Muscle of leg (tissue), 11 donors: ENCODE results near the gene ITGA6. TPM values are rescaled to one million over a fixed set of nuclear protein-coding genes. Genes with fewer than 3 reads are reported as not detected.
A peak's percentile ranks its signal among the peaks of the same experiment; 100 is the strongest.

Experiments
- DNase-seq: peaks from one replicate; pipeline ENCODE4 v3.0.0; 2013
- H3K27ac ChIP-seq: one replicate; pipeline ENCODE4 v1.5.1; 2013; ENCODE audit warnings: mild to moderate bottlenecking, low read length, control low read depth
- H3K27me3 ChIP-seq: one replicate; pipeline ENCODE4 v1.6.1; 2013; ENCODE audit warnings: low read length; ENCODE audit not compliant: control insufficient read depth, insufficient read depth
- H3K36me3 ChIP-seq: one replicate; pipeline ENCODE4 v1.6.1; 2013; ENCODE audit warnings: low read length; ENCODE audit not compliant: control insufficient read depth, insufficient read depth
- H3K4me1 ChIP-seq: one replicate; pipeline ENCODE4 v1.6.1; 2013; ENCODE audit warnings: low read length; ENCODE audit not compliant: control insufficient read depth, insufficient read depth
- H3K4me3 ChIP-seq: one replicate; pipeline ENCODE4 v1.5.1; 2013; ENCODE audit warnings: low read length, control low read depth
- H3K9me3 ChIP-seq: replicated peaks from 2 replicates; pipeline ENCODE4 v1.6.1; 2013; ENCODE audit warnings: low read depth, low read length; ENCODE audit not compliant: control insufficient read depth
- WGBS: methylation state at CpG from one replicate; pipeline ENCODE4 v1.1.5; 2013; ENCODE audit warnings: missing lambda C conversion rate; ENCODE audit not compliant: insufficient coverage; 5-methylcytosine and 5-hydroxymethylcytosine counted together
- polyA plus RNA-seq, 8 donors: library from polyadenylated mRNA; unstranded; fragments of 120-200 nt; gene quantifications; one replicate each; pipeline versions ENCODE4 v1.2.1 to v1.2.3, GENCODE V29; 2013; ENCODE audit warnings: inconsistent platforms in 1 of 8, low replicate concordance in 1 of 8; ENCODE audit not compliant: insufficient read length in 8 of 8, insufficient read depth in 1 of 8
- total RNA-seq: library from RNA; stranded (reverse); fragments of 120-200 nt; gene quantifications from one replicate; pipeline ENCODE4 v1.2.4, GENCODE V29; 2013

Gene ITGA6
- total and polyA plus RNA-seq, 9 donors: 61.6 to 99.0 (median 77.3) TPM

GRCh38 chr2:172480301-172481218, 53.2 kb downstream of the ITGA6 start:
- Histone ChIP-seq H3K9me3 (no peaks in the 10 kb centered on the region), H3K4me3 (no peak overlapping the region), H3K36me3 (peaks cover 4% of the 10 kb centered on the region), H3K27ac (no peak overlapping the region), H3K27me3 (no peaks in the 10 kb centered on the region), H3K4me1 (no peaks in the 10 kb centered on the region)
- no peak for DNase-seq
- WGBS: 55% methylated on average over 8 of the region's 12 CpGs

- Histone ChIP-seq H3K4me1 (no peaks in the 10 kb centered on the region), H3K36me3 (peaks cover 4% of the 10 kb centered on the region), H3K4me3 (no peak overlapping the region), H3K27ac (no peak overlapping the region), H3K9me3 (no peaks in the 10 kb centered on the region), H3K27me3 (no peaks in the 10 kb centered on the region)
- no peak for DNase-seq
- no CpG with 5 or more reads among the region's 7 CpGs for WGBS
Measured at GRCh38 chr2:172481507-172482262, 54.3 kb downstream of the ITGA6 start.

GRCh38 chr2:172484253-172484652, 56.9 kb downstream of the ITGA6 start:
- DNase-seq: peak; percentile 56
- 37% methylated on average over 2 of the region's 4 CpGs for WGBS

GRCh38 chr2:172484706-172485105, 57.3 kb downstream of the ITGA6 start:
- no peak for DNase-seq
- Histone ChIP-seq H3K9me3 (no peaks in the 10 kb centered on the region), H3K4me1 (no peaks in the 10 kb centered on the region), H3K4me3 (no peak overlapping the region), H3K27ac (no peak overlapping the region), H3K27me3 (no peaks in the 10 kb centered on the region), H3K36me3 (peaks cover 13% of the 10 kb centered on the region)
- no CpG with 5 or more reads among the region's 2 CpGs for WGBS

More at GRCh38 chr2:172484253-172484652, 56.9 kb downstream of the ITGA6 start:
- H3K9me3 ChIP-seq: no peaks in the 10 kb centered on the region
- no peak overlapping the region for H3K27ac ChIP-seq
- no peaks in the 10 kb centered on the region for H3K4me1 ChIP-seq
- peaks cover 13% of the 10 kb centered on the region for H3K36me3 ChIP-seq
- no peaks in the 10 kb centered on the region for H3K27me3 ChIP-seq
- H3K4me3 ChIP-seq: no peak overlapping the region

- DNase-seq: no peak
- H3K36me3 ChIP-seq: peaks cover 23% of the 10 kb centered on the region
- no peaks in the 10 kb centered on the region for H3K27me3 ChIP-seq
- no peaks in the 10 kb centered on the region for H3K4me1 ChIP-seq
- H3K4me3 ChIP-seq: no peak overlapping the region
- H3K9me3 ChIP-seq: no peaks in the 10 kb centered on the region
- H3K27ac ChIP-seq: no peak overlapping the region
- 83% methylated on average over 2 of the region's 3 CpGs for WGBS
Measured at GRCh38 chr2:172488556-172488955, 61.2 kb downstream of the ITGA6 start.

- Histone ChIP-seq H3K4me1 (no peaks in the 10 kb centered on the region), H3K36me3 (peaks cover 25% of the 10 kb centered on the region), H3K9me3 (no peaks in the 10 kb centered on the region), H3K4me3 (no peak overlapping the region), H3K27ac (no peak overlapping the region), H3K27me3 (no peaks in the 10 kb centered on the region)
- no peak for DNase-seq
Measured at GRCh38 chr2:172489681-172490080, 62.3 kb downstream of the ITGA6 start.

GRCh38 chr2:172496160-172496608, 68.8 kb downstream of the ITGA6 start:
- Histone ChIP-seq H3K27me3 (no peaks in the 10 kb centered on the region), H3K36me3 (peaks cover 16% of the 10 kb centered on the region), H3K9me3 (no peaks in the 10 kb centered on the region), H3K4me3 (no peak overlapping the region), H3K27ac (no peak overlapping the region), H3K4me1 (no peaks in the 10 kb centered on the region)
- no CpG with 5 or more reads among the region's 3 CpGs for WGBS
- no peak for DNase-seq

GRCh38 chr2:172507199-172507598, 79.8 kb downstream of the ITGA6 start:
- Histone ChIP-seq H3K27me3 (no peaks in the 10 kb centered on the region), H3K4me3 (no peak overlapping the region), H3K36me3 (peaks cover 4% of the 10 kb centered on the region), H3K4me1 (no peaks in the 10 kb centered on the region), H3K27ac (no peak overlapping the region), H3K9me3 (peaks cover 14% of the 10 kb centered on the region)
- WGBS: no CpG with 5 or more reads among the region's 4 CpGs
- no peak for DNase-seq

- no CpG with 5 or more reads among the region's 6 CpGs for WGBS
- H3K4me1 ChIP-seq: no peaks in the 10 kb centered on the region
- H3K27ac ChIP-seq: no peak overlapping the region
- H3K27me3 ChIP-seq: no peaks in the 10 kb centered on the region
- no peaks in the 10 kb centered on the region for H3K36me3 ChIP-seq
- H3K4me3 ChIP-seq: no peak overlapping the region
- H3K9me3 ChIP-seq: peaks cover 24% of the 10 kb centered on the region
- peak; percentile 29 for DNase-seq
Measured at GRCh38 chr2:172510088-172510487, 82.7 kb downstream of the ITGA6 start.

GRCh38 chr2:172510548-172510947, 83.2 kb downstream of the ITGA6 start:
- Histone ChIP-seq H3K36me3 (no peaks in the 10 kb centered on the region), H3K4me1 (no peaks in the 10 kb centered on the region), H3K27ac (no peak overlapping the region), H3K4me3 (no peak overlapping the region), H3K9me3 (peaks cover 24% of the 10 kb centered on the region), H3K27me3 (no peaks in the 10 kb centered on the region)
- WGBS: 83% methylated on average over 1 of the region's 5 CpGs
- no peak for DNase-seq
